HFFc6 (cell line): ENCODE measurements around the gene CPNE4. TPM values are rescaled to one million over a fixed set of nuclear protein-coding genes. Genes with fewer than 3 reads are reported as not detected.

Source experiments
- DNase-seq: peaks from one replicate; pipeline ENCODE4 v3.0.0-alpha.2; 2018
- H3K27ac Mint-ChIP-seq: 2 replicates; pipeline ENCODE4 v1.8.0; 2020; ENCODE audit warnings: mild to moderate bottlenecking, mixed read lengths
- H3K27me3 Mint-ChIP-seq: 2 replicates; pipeline ENCODE4 v1.8.0; 2021; ENCODE audit warnings: mild to moderate bottlenecking, moderate library complexity, mixed read lengths; ENCODE audit not compliant: insufficient read depth
- H3K36me3 Mint-ChIP-seq: 2 replicates; pipeline ENCODE4 v1.8.0; 2021; ENCODE audit warnings: low read depth, mixed read lengths
- H3K4me1 Mint-ChIP-seq: 2 replicates; pipeline ENCODE4 v1.8.0; 2020; ENCODE audit warnings: low read depth, mixed read lengths
- H3K4me3 Mint-ChIP-seq: 2 replicates; pipeline ENCODE4 v1.8.0; 2020; ENCODE audit warnings: mild to moderate bottlenecking, moderate library complexity, mixed read lengths
- H3K9me3 Mint-ChIP-seq: 2 replicates; pipeline ENCODE4 v1.8.0; 2020; ENCODE audit warnings: mild to moderate bottlenecking, mixed read lengths
- CTCF ChIP-seq: fragments of 200-600 bp; sonication (generic); IDR thresholded peaks from 2 replicates; pipeline ENCODE4 v1.5.0; 2021; ENCODE audit warnings: antibody characterized with exemption, mild to moderate bottlenecking
- total RNA-seq, 6 experiments: library from RNA; stranded (reverse); fragmentation: NEBNext Ultra II Directional; extraction: Animal tissue kit (Norgen Biotek cat#: 25700); gene quantifications; 2 replicates in 1 of 6; 3 replicates in 5 of 6; pipeline ENCODE4 v1.2.3, GENCODE V29; 2021

The CPNE4 gene
- total RNA-seq, 6 experiments from 2014 or later = not detected

- TF ChIP-seq CTCF = no peak
- peaks cover 6% of the 10 kb centered on the region; the same call in 1 of the 2 replicates for H3K27me3 Mint-ChIP-seq
- no peak overlapping the region for H3K27ac Mint-ChIP-seq
- no peak overlapping the region for H3K4me3 Mint-ChIP-seq
- no peaks in the 10 kb centered on the region; the same call in 1 of the 2 replicates for H3K4me1 Mint-ChIP-seq
- no peak for DNase-seq
- no peaks in the 10 kb centered on the region for H3K36me3 Mint-ChIP-seq
- no peaks in the 10 kb centered on the region for H3K9me3 Mint-ChIP-seq
These were observed 437.9 kb downstream of the CPNE4 start for GRCh38 chr3:131596884-131597283.

GRCh38 chr3:131591394-131592014 is 443.3 kb downstream of the CPNE4 start:
- no peak overlapping the region for H3K4me3 Mint-ChIP-seq
- peaks cover 10% of the 10 kb centered on the region; the same call in 1 of the 2 replicates for H3K4me1 Mint-ChIP-seq
- no peak for TF ChIP-seq CTCF
- no peak overlapping the region; the same call in 1 of the 2 replicates for H3K27ac Mint-ChIP-seq
- DNase-seq = peak; percentile 40
- H3K27me3 Mint-ChIP-seq = peaks cover 4% of the 10 kb centered on the region; the same call in 1 of the 2 replicates
- no peaks in the 10 kb centered on the region for H3K36me3 Mint-ChIP-seq
- H3K9me3 Mint-ChIP-seq = no peaks in the 10 kb centered on the region

GRCh38 chr3:131586277-131586676 is 448.5 kb downstream of the CPNE4 start:
- no peaks in the 10 kb centered on the region for H3K36me3 Mint-ChIP-seq
- TF ChIP-seq CTCF = no peak
- no peaks in the 10 kb centered on the region for H3K9me3 Mint-ChIP-seq
- no peak for DNase-seq
- H3K27me3 Mint-ChIP-seq = no peaks in the 10 kb centered on the region; the same call in 1 of the 2 replicates
- H3K4me3 Mint-ChIP-seq = no peak overlapping the region
- peaks cover 5% of the 10 kb centered on the region; the same call in 1 of the 2 replicates for H3K4me1 Mint-ChIP-seq
- H3K27ac Mint-ChIP-seq = no peak overlapping the region

- DNase-seq = no peak
- no peak for TF ChIP-seq CTCF
- peaks cover 5% of the 10 kb centered on the region for H3K27me3 Mint-ChIP-seq
- H3K27ac Mint-ChIP-seq = no peak overlapping the region
- H3K4me3 Mint-ChIP-seq = no peak overlapping the region
- no peaks in the 10 kb centered on the region for H3K9me3 Mint-ChIP-seq
- H3K36me3 Mint-ChIP-seq = no peaks in the 10 kb centered on the region
- no peaks in the 10 kb centered on the region for H3K4me1 Mint-ChIP-seq
These were observed 452.4 kb downstream of the CPNE4 start for GRCh38 chr3:131582438-131582837.

- Mint-ChIP-seq H3K9me3 (no peaks in the 10 kb centered on the region), H3K4me1 (no peaks in the 10 kb centered on the region), H3K36me3 (no peaks in the 10 kb centered on the region), H3K27ac (no peak overlapping the region), H3K4me3 (no peak overlapping the region), H3K27me3 (peaks cover 11% of the 10 kb centered on the region)
- no peak for DNase-seq
- no peak; the same call in 1 of the 2 replicates for TF ChIP-seq CTCF
These were observed 466.4 kb downstream of the CPNE4 start for GRCh38 chr3:131568460-131568859.
